Neuronal stem cell (in vitro differentiated cells): ENCODE data around the gene TMTC1.

ENCODE experiments used
- DNase-seq: peaks from one replicate; pipeline ENCODE4 v3.0.0-alpha.2; 2013; ENCODE audit warnings: low spot score
- H2AFZ ChIP-seq: one replicate; pipeline ENCODE4 v1.6.1; 2013; ENCODE audit warnings: mild to moderate bottlenecking, low read length, inconsistent platforms
- H2AK5ac ChIP-seq: 2 replicates; pipeline ENCODE4 v1.6.1; 2013; ENCODE audit warnings: low read depth, mild to moderate bottlenecking, inconsistent platforms, low read length, moderate library complexity, mixed read lengths
- H2BK120ac ChIP-seq: 2 replicates; pipeline ENCODE4 v1.6.1; 2013; ENCODE audit warnings: low read depth, mild to moderate bottlenecking, inconsistent platforms, low read length, moderate library complexity, mixed read lengths
- H2BK12ac ChIP-seq: one replicate; pipeline ENCODE4 v1.6.1; 2013; ENCODE audit warnings: low read length, inconsistent platforms
- H2BK15ac ChIP-seq: 2 replicates; pipeline ENCODE4 v1.6.1; 2013; ENCODE audit warnings: mild to moderate bottlenecking, low read length, inconsistent platforms, mixed read lengths
- H2BK5ac ChIP-seq: one replicate; pipeline ENCODE4 v1.6.1; 2013; ENCODE audit warnings: inconsistent platforms, mild to moderate bottlenecking, low read length, moderate library complexity
- H3K14ac ChIP-seq: one replicate; pipeline ENCODE4 v1.6.1; 2013; ENCODE audit warnings: low read length, inconsistent platforms
- H3K18ac ChIP-seq: 2 replicates; pipeline ENCODE4 v1.6.1; 2013; ENCODE audit warnings: low read length, inconsistent platforms
- H3K23ac ChIP-seq: 2 replicates; pipeline ENCODE4 v1.6.1; 2013; ENCODE audit warnings: low read depth, mild to moderate bottlenecking, mixed read lengths, low read length, inconsistent platforms; ENCODE audit not compliant: poor library complexity
- H3K27ac ChIP-seq: replicated peaks from 3 replicates; pipeline ENCODE4 v1.5.1; 2013; ENCODE audit warnings: low read length, inconsistent platforms
- H3K27me3 ChIP-seq, 3 experiments: 2 replicates each; pipeline ENCODE4 v1.6.1; 2013; ENCODE audit warnings: low read length in 3 of 3, mild to moderate bottlenecking in 2 of 3, inconsistent platforms in 1 of 3, low read depth in 1 of 3, mixed read lengths in 1 of 3, moderate library complexity in 1 of 3; ENCODE audit not compliant: control insufficient read depth in 3 of 3, insufficient read depth in 3 of 3
- H3K36me3 ChIP-seq, 2 donors: replicated peaks in 1 of 2; 2 replicates each; pipeline ENCODE4 v1.6.1; 2013; ENCODE audit warnings: low read length in 2 of 2; ENCODE audit not compliant: control insufficient read depth in 2 of 2, insufficient read depth in 2 of 2
- H3K4ac ChIP-seq: 2 replicates; pipeline ENCODE4 v1.6.1; 2013; ENCODE audit warnings: inconsistent platforms, mild to moderate bottlenecking, low read length, moderate library complexity
- H3K4me1 ChIP-seq, 2 donors: 1 replicate in 1 of 2; 2 replicates in 1 of 2; pipeline ENCODE4 v1.6.1; 2013; ENCODE audit warnings: low read length in 2 of 2, low read depth in 1 of 2; ENCODE audit not compliant: control insufficient read depth in 2 of 2, insufficient read depth in 1 of 2
- H3K4me2 ChIP-seq: one replicate; pipeline ENCODE4 v1.6.1; 2013; ENCODE audit warnings: mild to moderate bottlenecking, low read length, inconsistent platforms; ENCODE audit not compliant: insufficient read depth, poor library complexity, severe bottlenecking
- H3K4me3 ChIP-seq, 2 donors: 2 replicates each; pipeline ENCODE4 v1.5.1; 2013; ENCODE audit warnings: low read length in 2 of 2, mild to moderate bottlenecking in 2 of 2, inconsistent platforms in 1 of 2, moderate library complexity in 1 of 2
- H3K79me1 ChIP-seq: one replicate; pipeline ENCODE4 v1.6.1; 2013; ENCODE audit warnings: low read depth, mild to moderate bottlenecking, inconsistent platforms, low read length, moderate library complexity
- H3K9ac ChIP-seq: one replicate; pipeline ENCODE4 v1.6.1; 2013; ENCODE audit warnings: mild to moderate bottlenecking, low read depth, low read length, inconsistent platforms; ENCODE audit not compliant: poor library complexity
- H3K9me3 ChIP-seq, 2 donors: replicated peaks in 1 of 2; 2 replicates each; pipeline versions ENCODE3 to v1.6.1; 2013; ENCODE audit warnings: low read length in 2 of 2, mild to moderate bottlenecking in 2 of 2, inconsistent platforms in 1 of 2, low read depth in 1 of 2, mixed read lengths in 1 of 2, moderate library complexity in 1 of 2; ENCODE audit not compliant: control insufficient read depth in 2 of 2, insufficient read depth in 1 of 2
- H4K8ac ChIP-seq: one replicate; pipeline ENCODE4 v1.6.1; 2013; ENCODE audit warnings: low read depth, mild to moderate bottlenecking, inconsistent platforms, low read length, moderate library complexity
- H4K91ac ChIP-seq: one replicate; pipeline ENCODE4 v1.6.1; 2013; ENCODE audit warnings: low read length, low read depth, mild to moderate bottlenecking, inconsistent platforms; ENCODE audit not compliant: poor library complexity
- WGBS, 2 donors: extraction: QIAGEN DNeasy Blood & Tissue Kit; methylation state at CpG; one replicate each; pipeline ENCODE4 v1.1.7; 2013; ENCODE audit warnings: missing lambda C conversion rate in 2 of 2, mixed read lengths in 1 of 2; ENCODE audit not compliant: insufficient read length in 2 of 2, insufficient replicate concordance in 1 of 2; ENCODE audit errors: extremely low coverage in 2 of 2; 5-methylcytosine and 5-hydroxymethylcytosine counted together

The TMTC1 gene

DNA sequence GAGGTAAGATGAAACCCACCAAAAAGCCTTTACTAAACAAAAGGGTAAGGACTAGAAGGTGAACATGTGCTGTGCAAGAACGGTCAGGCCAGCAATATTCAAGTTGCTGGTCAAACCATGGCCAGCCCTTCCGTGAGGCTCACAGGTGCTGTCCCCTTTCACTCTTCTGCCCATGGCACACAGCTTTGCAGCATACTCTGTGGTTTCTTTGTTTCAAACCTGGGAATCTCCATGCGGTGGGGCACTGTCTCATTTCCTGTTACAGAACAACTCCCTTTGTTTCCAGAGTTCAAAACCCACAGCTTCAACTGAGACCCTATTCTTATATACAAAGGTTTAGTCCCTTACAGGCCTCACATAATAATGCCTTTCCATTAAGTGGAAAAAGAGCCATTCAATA, 284.5 kb downstream of the TMTC1 start:
- no peak overlapping the region for H3K14ac ChIP-seq
- H2AFZ ChIP-seq = no peak overlapping the region
- H3K27ac ChIP-seq = no peak overlapping the region
- H4K8ac ChIP-seq = no peak overlapping the region
- H3K4me2 ChIP-seq = no peak overlapping the region
- H3K27me3 ChIP-seq = no peaks in the 10 kb centered on the region
- H3K36me3 ChIP-seq = peaks cover 0 to 12% of the 10 kb centered on the region in 2 donors
- H2AK5ac ChIP-seq = no peak overlapping the region
- H3K9me3 ChIP-seq = no peaks in the 10 kb centered on the region
- no peak overlapping the region for H2BK12ac ChIP-seq
- no peak overlapping the region for H3K23ac ChIP-seq
- H2BK5ac ChIP-seq = no peak overlapping the region
- H3K18ac ChIP-seq = no peak overlapping the region
- H3K4me1 ChIP-seq = peaks cover 0 to 3% of the 10 kb centered on the region in 2 donors
- no peak overlapping the region for H2BK120ac ChIP-seq
- H3K79me1 ChIP-seq = no peaks in the 10 kb centered on the region
- H3K4ac ChIP-seq = no peak overlapping the region
- H3K9ac ChIP-seq = no peak overlapping the region
- H3K4me3 ChIP-seq = no peak overlapping the region
- DNase-seq = no peak
- no peak overlapping the region for H2BK15ac ChIP-seq
- no peak overlapping the region for H4K91ac ChIP-seq
- no CpG with 5 or more reads among the region's 3 CpGs for WGBS, 2 donors

DNA sequence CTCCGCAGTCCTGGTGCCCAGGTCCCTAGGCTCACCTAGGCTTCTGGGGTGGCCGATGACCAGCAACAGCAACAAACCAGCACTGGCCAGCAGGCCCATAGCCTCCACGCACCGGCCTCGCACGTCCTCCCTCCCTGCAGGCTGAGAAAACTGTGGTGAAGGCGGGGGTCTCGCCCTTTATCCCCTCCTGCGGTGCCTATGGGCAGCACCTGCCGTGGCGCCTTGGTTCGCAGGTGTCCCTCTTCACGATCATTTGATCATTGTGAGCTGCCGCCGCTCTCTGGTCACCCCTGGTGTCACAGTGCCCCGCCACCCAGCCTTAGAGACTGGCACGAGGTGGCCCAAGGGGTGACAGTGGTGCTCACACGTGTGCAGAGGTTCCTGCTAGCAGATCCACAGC, 286.2 kb downstream of the TMTC1 start, which contains the start of gene OVCH1:
TSS of gene OVCH1 (minus strand) at position 99 of the 400 bp plus-strand sequence. CDS start at position 99, 0 bp downstream.
- no peaks in the 10 kb centered on the region for H3K27me3 ChIP-seq
- no peaks in the 10 kb centered on the region for H3K9me3 ChIP-seq
- no peak within 1 kb of the TSS for H2AFZ ChIP-seq
- H3K14ac ChIP-seq = peak within 1 kb of the TSS; percentile 97
- peak within 1 kb of the TSS; percentile 82 for H3K23ac ChIP-seq
- peak within 1 kb of the TSS; percentile 54 for H4K8ac ChIP-seq
- peak within 1 kb of the TSS; percentile 22 for H4K91ac ChIP-seq
- DNase-seq = no peak
- no peak within 1 kb of the TSS for H3K4ac ChIP-seq
- peaks cover 0 to 3% of the 10 kb centered on the region in 2 donors for H3K36me3 ChIP-seq
- no peak within 1 kb of the TSS for H3K4me2 ChIP-seq
- H3K27ac ChIP-seq = no peak within 1 kb of the TSS
- H3K4me3 ChIP-seq = peak within 1 kb of the TSS in 1 of 2 donors; percentile 26
- no peak within 1 kb of the TSS for H2BK15ac ChIP-seq
- no peak within 1 kb of the TSS for H2AK5ac ChIP-seq
- H2BK120ac ChIP-seq = no peak within 1 kb of the TSS
- peaks cover 0 to 3% of the 10 kb centered on the region in 2 donors for H3K4me1 ChIP-seq
- H3K18ac ChIP-seq = peak within 1 kb of the TSS; percentile 59
- H3K9ac ChIP-seq = no peak within 1 kb of the TSS
- H2BK12ac ChIP-seq = peak within 1 kb of the TSS; percentile 77
- no peaks in the 10 kb centered on the region for H3K79me1 ChIP-seq
- WGBS, 2 donors = no CpG with 5 or more reads among the region's 18 CpGs
- no peak within 1 kb of the TSS for H2BK5ac ChIP-seq

DNA sequence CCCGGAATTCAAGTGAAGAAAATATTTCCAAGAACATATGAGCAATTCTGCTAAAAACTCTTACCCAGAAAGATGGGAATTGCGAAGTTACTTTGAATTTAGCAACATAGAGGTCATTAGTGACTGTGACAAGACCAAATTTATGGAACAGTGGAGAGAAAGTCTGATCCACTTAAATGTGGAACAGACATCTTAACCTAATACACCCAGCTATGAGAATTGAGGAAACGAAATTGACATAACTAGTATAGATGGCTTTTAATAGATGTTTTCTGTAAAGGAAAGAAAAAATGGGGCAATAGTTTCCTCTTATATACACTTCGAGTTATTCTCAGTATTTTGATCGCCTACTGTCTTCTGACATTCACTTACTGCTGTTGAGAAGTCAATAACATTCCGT, 290.9 kb downstream of the TMTC1 start:
- Histone ChIP-seq H3K27ac (no peak overlapping the region), H3K14ac (no peak overlapping the region), H4K91ac (no peak overlapping the region), H3K9me3 (no peaks in the 10 kb centered on the region), H3K36me3 (no peaks in the 10 kb centered on the region), H3K23ac (no peak overlapping the region), H3K4me1 (peaks cover 0 to 3% of the 10 kb centered on the region in 2 donors), H3K18ac (no peak overlapping the region), H2BK12ac (no peak overlapping the region), H3K9ac (no peak overlapping the region), H2BK15ac (no peak overlapping the region), H3K4me3 (no peak overlapping the region), H2BK120ac (no peak overlapping the region), H3K4me2 (no peak overlapping the region), H2AFZ (no peak overlapping the region), H2BK5ac (no peak overlapping the region), H3K27me3 (no peaks in the 10 kb centered on the region), H3K4ac (no peak overlapping the region), H4K8ac (no peak overlapping the region), H2AK5ac (no peak overlapping the region), H3K79me1 (no peaks in the 10 kb centered on the region)
- no CpG with 5 or more reads among the region's 6 CpGs for WGBS, 2 donors
- DNase-seq = no peak

DNA sequence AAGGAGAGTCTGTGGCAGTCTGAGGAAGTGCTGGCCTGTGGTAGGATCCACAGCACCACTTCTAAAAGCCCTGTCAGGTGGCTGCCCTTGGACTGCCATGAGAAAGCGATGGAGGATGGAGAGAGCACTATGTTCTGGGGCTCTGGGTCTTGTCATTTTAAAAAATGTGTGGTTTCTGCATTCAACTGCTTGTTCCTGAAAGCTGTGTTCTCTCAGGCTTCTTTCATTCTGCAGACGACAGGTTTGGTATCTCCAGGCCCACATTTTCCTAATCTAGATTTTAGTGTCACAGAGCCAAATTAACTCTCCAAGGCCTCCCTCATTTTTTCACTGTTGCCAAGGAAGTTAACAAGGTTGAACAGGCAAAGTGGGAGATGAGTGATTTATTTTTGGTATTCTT, 296.8 kb downstream of the TMTC1 start:
- Histone ChIP-seq H3K14ac (no peak overlapping the region), H3K18ac (no peak overlapping the region), H3K79me1 (no peaks in the 10 kb centered on the region), H4K8ac (no peak overlapping the region), H2BK15ac (no peak overlapping the region), H4K91ac (no peak overlapping the region), H3K9ac (no peak overlapping the region), H3K27ac (no peak overlapping the region), H3K9me3 (no peaks in the 10 kb centered on the region), H3K36me3 (no peaks in the 10 kb centered on the region), H3K4ac (no peak overlapping the region), H3K4me1 (no peaks in the 10 kb centered on the region), H2BK120ac (no peak overlapping the region), H3K23ac (no peak overlapping the region), H2BK5ac (no peak overlapping the region), H3K4me2 (no peak overlapping the region), H3K27me3 (no peaks in the 10 kb centered on the region), H2AFZ (no peak overlapping the region), H2BK12ac (no peak overlapping the region), H2AK5ac (no peak overlapping the region), H3K4me3 (no peak overlapping the region)
- no CpG with 5 or more reads among the region's 2 CpGs for WGBS, 2 donors
- no peak for DNase-seq
